ENCODE data around the gene NEK10.

- TF ChIP-seq CTCF (IDR thresholded peaks at IDR 0.05) (no peak), POLR2A (IDR thresholded peaks at IDR 0.05) (no peak)
Measured at GRCh38 chr3:27171113-27171512, 198.1 kb downstream of the NEK10 start.
